T-helper 22 cell (primary cell): ENCODE measurements around the gene MUC15.

Experiments used
- DNase-seq: peaks from one replicate; pipeline ENCODE4 v3.0.0-alpha.2; 2020; ENCODE audit warnings: low read depth

The MUC15 gene

GRCh38 chr11:26573896-26574295 is 1.8 kb upstream of the MUC15 start:
- no peak for DNase-seq

GRCh38 chr11:26572770-26573402 is 823 bp upstream of the MUC15 start:
- no peak for DNase-seq

- DNase-seq, result no peak
Measured at GRCh38 chr11:26569646-26570045, 2.4 kb downstream of the MUC15 start.

- DNase-seq, result no peak
Measured at GRCh38 chr11:26558190-26558589, 13.9 kb downstream of the MUC15 start.

- DNase-seq, result no peak
Measured at GRCh38 chr11:26557666-26558065, 14.4 kb downstream of the MUC15 start.

- DNase-seq, result no peak
Measured at GRCh38 chr11:26556582-26556981, 15.5 kb downstream of the MUC15 start.

- no peak for DNase-seq
Measured at GRCh38 chr11:26554455-26554854, 17.6 kb downstream of the MUC15 start.

- no peak for DNase-seq
Measured at GRCh38 chr11:26553182-26553581, 18.9 kb downstream of the MUC15 start.

GRCh38 chr11:26551186-26551801 is 20.8 kb downstream of the MUC15 start:
- no peak for DNase-seq

- DNase-seq, result no peak
Measured at GRCh38 chr11:26550022-26550421, 22.0 kb downstream of the MUC15 start.

- no peak for DNase-seq
Measured at GRCh38 chr11:26549176-26549575, 22.9 kb downstream of the MUC15 start.

GRCh38 chr11:26541870-26542269 is 30.2 kb downstream of the MUC15 start:
- no peak for DNase-seq

GRCh38 chr11:26539517-26539916 is 32.5 kb downstream of the MUC15 start:
- no peak for DNase-seq

GRCh38 chr11:26537341-26537740 is 34.7 kb downstream of the MUC15 start:
- no peak for DNase-seq

GRCh38 chr11:26527685-26528084 is 44.4 kb downstream of the MUC15 start:
- DNase-seq, result no peak

GRCh38 chr11:26522912-26523610 is 49.0 kb downstream of the MUC15 start:
- no peak for DNase-seq

- DNase-seq, result no peak
Measured at GRCh38 chr11:26519469-26519868, 52.6 kb downstream of the MUC15 start.

- no peak for DNase-seq
Measured at GRCh38 chr11:26512196-26512595, 59.9 kb downstream of the MUC15 start.

GRCh38 chr11:26510756-26511155 is 61.3 kb downstream of the MUC15 start:
- no peak for DNase-seq

- DNase-seq, result no peak
Measured at GRCh38 chr11:26510164-26510563, 61.9 kb downstream of the MUC15 start.
